ENCODE measurements around the gene VSIG10. TPM values are rescaled to one million over a fixed set of nuclear protein-coding genes. Genes with fewer than 3 reads are reported as not detected.

Gene VSIG10
- total and polyA plus RNA-seq, 2 of the 13 experiments (the other 11 are each of a cell fraction or from before 2014, with no cell fraction given), result 25.6 to 42.5 TPM

- FAIRE-seq (no peak), ATAC-seq (no peak), DNase-seq (ENCODE audit: low spot score) (no peak)
- TF ChIP-seq ZNF792 (CRISPR knock-in tag; IDR thresholded peaks at IDR 0.05) (no peak), ZNF17 (CRISPR knock-in tag; IDR thresholded peaks at IDR 0.05) (no peak), FOXO1 (CRISPR knock-in tag; IDR thresholded peaks at IDR 0.05) (no peak), LCORL (IDR thresholded peaks at IDR 0.05) (no peak), LCORL (CRISPR knock-in tag; IDR thresholded peaks at IDR 0.05) (no peak), FOSL1 (CRISPR knock-in tag; IDR thresholded peaks at IDR 0.05; ENCODE audit: borderline replicate concordance) (no peak), ZNF124 (CRISPR knock-in tag; IDR thresholded peaks at IDR 0.05) (no peak)
- no peak overlapping the region for H3K27ac ChIP-seq (ENCODE audit: extremely low read length, insufficient read depth, low read length)
- H3K4me2 ChIP-seq (ENCODE audit: low read depth, low read length), result no peak overlapping the region
- no peak overlapping the region for H2AFZ ChIP-seq (ENCODE audit: low read length)
- H4K20me1 ChIP-seq (ENCODE audit: insufficient read depth, low read length), result no peaks in the 10 kb centered on the region
- no peak overlapping the region for H3K9ac ChIP-seq (ENCODE audit: insufficient read depth, low read depth, low read length)
- ChIA-PET CTCF (ENCODE audit: low intra/inter-chr PET ratio, low total read pairs) (no interaction called here), POLR2A (no interaction called here)
- no peaks in the 10 kb centered on the region for H3K4me1 ChIP-seq (ENCODE audit: insufficient read depth, low read length)
- H3K27me3 ChIP-seq (ENCODE audit: control insufficient read depth in 1 of 2, insufficient read depth in 2 of 2, low read length in 2 of 2), result no peaks in the 10 kb centered on the region
- no peaks in the 10 kb centered on the region for H3K79me2 ChIP-seq (ENCODE audit: insufficient read depth, low read length)
- no TSS peak for BruUV-seq (replicated peaks)
- H3K9me3 ChIP-seq (ENCODE audit: low read length), result no peaks in the 10 kb centered on the region
- peaks cover 0 to 9% of the 10 kb centered on the region in 2 experiments; a peak in 1 of 5 replicates for H3K36me3 ChIP-seq (replicated peaks in 1 of 2; ENCODE audit: control insufficient read depth in 1 of 2, insufficient read depth in 2 of 2, low read length in 2 of 2)
- 93% methylated on average over 4 of the region's 4 CpGs for WGBS (ENCODE audit: low lambda C conversion rate)
- intact Hi-C loops (cut with micrococcal nuclease; ENCODE audit: unreplicated experiment) (no loop called here), in situ Hi-C loops (cut with HindIII; ENCODE audit: extremely low pct_ligation_motif_present, low pct_unique_long_range_greater_than_20kb) (no loop called here)
- H3K4me3 ChIP-seq (replicated peaks in 1 of 3; ENCODE audit: insufficient read depth in 1 of 3, low read depth in 2 of 3, low read length in 3 of 3), result no peak overlapping the region
These were observed 30.0 kb downstream of the VSIG10 start for GRCh38 chr12:118073768-118074167.

- H3K9me3 ChIP-seq (ENCODE audit: low read length), result no peaks in the 10 kb centered on the region
- in situ Hi-C loops (cut with HindIII; ENCODE audit: extremely low pct_ligation_motif_present, low pct_unique_long_range_greater_than_20kb), result no loop called here
- no TSS peak for BruUV-seq (replicated peaks)
- no peaks in the 10 kb centered on the region for H4K20me1 ChIP-seq (ENCODE audit: insufficient read depth, low read length)
- H3K4me1 ChIP-seq (ENCODE audit: insufficient read depth, low read length), result no peaks in the 10 kb centered on the region
- no peak for FAIRE-seq
- ATAC-seq, result no peak
- WGBS (ENCODE audit: low lambda C conversion rate), result 99% methylated on average over 3 of the region's 3 CpGs
- no peak overlapping the region for H3K9ac ChIP-seq (ENCODE audit: insufficient read depth, low read depth, low read length)
- no peaks in the 10 kb centered on the region for H3K79me2 ChIP-seq (ENCODE audit: insufficient read depth, low read length)
- CTCF ChIA-PET (ENCODE audit: low intra/inter-chr PET ratio, low total read pairs), result no interaction called here
- no peak overlapping the region for H3K4me2 ChIP-seq (ENCODE audit: low read depth, low read length)
- no peak overlapping the region for H2AFZ ChIP-seq (ENCODE audit: low read length)
- no peaks in the 10 kb centered on the region; a peak in 1 of 5 replicates for H3K36me3 ChIP-seq (replicated peaks in 1 of 2; ENCODE audit: control insufficient read depth in 1 of 2, insufficient read depth in 2 of 2, low read length in 2 of 2)
- no peak overlapping the region for H3K27ac ChIP-seq (ENCODE audit: extremely low read length, insufficient read depth, low read length)
- TF ChIP-seq ZFP82 (CRISPR knock-in tag; IDR thresholded peaks at IDR 0.05; ENCODE audit: borderline replicate concordance), result no peak
- TF ChIP-seq HHEX (CRISPR knock-in tag; IDR thresholded peaks at IDR 0.05), result no peak
- no peak for TF ChIP-seq ZNF136 (CRISPR knock-in tag; IDR thresholded peaks at IDR 0.05; ENCODE audit: low read depth)
- TF ChIP-seq HINFP (CRISPR knock-in tag; IDR thresholded peaks at IDR 0.05; ENCODE audit: low read depth), result no peak
- no peak for TF ChIP-seq ZNF34 (CRISPR knock-in tag; IDR thresholded peaks at IDR 0.05; ENCODE audit: borderline replicate concordance)
- intact Hi-C loops (cut with micrococcal nuclease; ENCODE audit: unreplicated experiment), result no loop called here
- DNase-seq (ENCODE audit: low spot score), result no peak
- POLR2A ChIA-PET, result no interaction called here
- no peaks in the 10 kb centered on the region for H3K27me3 ChIP-seq (ENCODE audit: control insufficient read depth in 1 of 2, insufficient read depth in 2 of 2, low read length in 2 of 2)
- H3K4me3 ChIP-seq (replicated peaks in 1 of 3; ENCODE audit: insufficient read depth in 1 of 3, low read depth in 2 of 3, low read length in 3 of 3), result no peak overlapping the region
These were observed 33.2 kb downstream of the VSIG10 start for GRCh38 chr12:118070650-118071049.
